GM12878 (cell line): Measurements from ENCODE around the gene CRAT. TPM values are rescaled to one million over a fixed set of nuclear protein-coding genes. Genes with fewer than 3 reads are reported as not detected.

ENCODE experiments used
- ATAC-seq: fragments of 200-7000 bp; cut with Tn5 transposase; 3 replicates; pipeline ENCODE4 v1.9.1; 2020; ENCODE audit warnings: mild to moderate bottlenecking, moderate library complexity
- BruUV-seq: library from RNA; stranded (reverse); fragments of 400-500 nt; replicated peaks from 2 replicates; lab custom pipeline; 2021; lab: Mats Ljungman, UMichigan
- CTCF ChIA-PET: fragments of 300-600 bp; sonication (Branson Sonifier 250); formaldehyde crosslinking; extraction: SDS; loops from one replicate; lab custom pipeline; 2021; ENCODE audit warnings: inconsistent platforms; lab: Yijun Ruan, JAX
- POLR2A ChIA-PET: fragments of 350-600 bp; formaldehyde crosslinking; extraction: SDS; loops from one replicate; lab custom pipeline; 2021; ENCODE audit warnings: inconsistent platforms; lab: Charles Lee
- RAD21 ChIA-PET: fragments of 300-600 bp; sonication (Branson Sonifier 250); formaldehyde crosslinking; loops from one replicate; lab custom pipeline; 2023; ENCODE audit warnings: antibody characterized with exemption; ENCODE audit not compliant: unreplicated experiment; lab: Charles Lee
- SMC1A ChIA-PET: fragments of 300-600 bp; sonication (Branson Sonifier 250); formaldehyde crosslinking; loops from one replicate; lab custom pipeline; 2023; ENCODE audit not compliant: unreplicated experiment, uncharacterized antibody; lab: Charles Lee
- DNase-seq: peaks from one replicate; pipeline ENCODE4 v3.0.0-alpha.2; 2011; ENCODE audit warnings: low read depth, low spot score
- FAIRE-seq: peaks from 3 replicates; lab custom pipeline; 2011; peaks lifted over from hg19 to GRCh38; lab: Jason Lieb, UNC
- H2AFZ ChIP-seq: 2 replicates; pipeline ENCODE4 v1.6.0; 2011; ENCODE audit warnings: low read depth, low read length, control low read depth; ENCODE audit not compliant: control insufficient read depth
- H3K27ac ChIP-seq: 2 replicates; pipeline ENCODE4 v1.5.1; 2011; ENCODE audit warnings: control low read depth; ENCODE audit not compliant: control insufficient read depth, insufficient read depth
- H3K27me3 ChIP-seq, 2 experiments: replicated peaks in 1 of 2; 2 replicates each; pipeline versions ENCODE4 v1.6.0 to v1.6.1; 2011; ENCODE audit warnings: low read length in 1 of 2; ENCODE audit not compliant: control insufficient read depth in 2 of 2, insufficient read depth in 2 of 2
- H3K36me3 ChIP-seq, 2 experiments: 2 replicates each; pipeline ENCODE4 v1.5.1; 2011; ENCODE audit warnings: low read length in 1 of 2; ENCODE audit not compliant: control insufficient read depth in 2 of 2, insufficient read depth in 2 of 2
- H3K4me1 ChIP-seq: 2 replicates; pipeline ENCODE4 v1.6.1; 2011; ENCODE audit warnings: mild to moderate bottlenecking, low read length, moderate library complexity, mixed read lengths; ENCODE audit not compliant: control insufficient read depth, insufficient read depth
- H3K4me2 ChIP-seq: 2 replicates; pipeline ENCODE4 v1.6.0; 2011; ENCODE audit warnings: control low read depth; ENCODE audit not compliant: control insufficient read depth, insufficient read depth
- H3K4me3 ChIP-seq: fragments of 200-600 bp; sonication (generic); 2 replicates; pipeline ENCODE4 v1.5.1; 2016
- H3K79me2 ChIP-seq: 2 replicates; pipeline ENCODE4 v1.6.0; 2011; ENCODE audit warnings: low read length; ENCODE audit not compliant: control insufficient read depth, insufficient read depth
- H3K9ac ChIP-seq: 2 replicates; pipeline ENCODE4 v1.8.0; 2011; ENCODE audit warnings: low read length, control low read depth, mixed read lengths; ENCODE audit not compliant: control insufficient read depth, insufficient read depth
- H3K9me3 ChIP-seq: replicated peaks from 3 replicates; pipeline ENCODE4 v1.5.1; 2011; ENCODE audit warnings: mild to moderate bottlenecking, low read length; ENCODE audit not compliant: control insufficient read depth, insufficient read depth
- H4K20me1 ChIP-seq: 2 replicates; pipeline ENCODE4 v1.6.0; 2011; ENCODE audit not compliant: control insufficient read depth, insufficient read depth
- EZH2 ChIP-seq: IDR thresholded peaks from 2 replicates; pipeline ENCODE4 v1.6.1; 2012; ENCODE audit warnings: low read depth, mild to moderate bottlenecking, control low read depth, inconsistent platforms, low read length, borderline replicate concordance; ENCODE audit not compliant: control insufficient read depth
- IRF4 ChIP-seq: IDR thresholded peaks from 2 replicates; pipeline ENCODE4 v1.6.1; 2011; ENCODE audit warnings: low read depth, low read length
- JUND ChIP-seq: IDR thresholded peaks from 2 replicates; pipeline ENCODE4 v1.6.1; 2012; ENCODE audit warnings: low read depth, mild to moderate bottlenecking, low read length, improper control_type of control experiment, moderate library complexity
- NFXL1 ChIP-seq: fragments of 450-650 bp; IDR thresholded peaks from 2 replicates; pipeline ENCODE4 v1.6.1; 2017; ENCODE audit warnings: antibody characterized with exemption, mild to moderate bottlenecking, borderline replicate concordance
- NR2C2 ChIP-seq: IDR thresholded peaks from 2 replicates; pipeline ENCODE4 v1.6.1; 2011; ENCODE audit warnings: borderline replicate concordance, low read depth; ENCODE audit not compliant: control insufficient read depth, insufficient read length
- PAX5 ChIP-seq: IDR thresholded peaks from 2 replicates; pipeline ENCODE4 v1.6.1; 2011; ENCODE audit warnings: low read depth, low read length, borderline replicate concordance
- RAD51 ChIP-seq: fragments of 450-650 bp; IDR thresholded peaks from 2 replicates; pipeline ENCODE4 v1.6.1; 2016; ENCODE audit warnings: moderate library complexity, mild to moderate bottlenecking, inconsistent platforms
- RELA ChIP-seq: fragments of 450-650 bp; IDR thresholded peaks from 2 replicates; pipeline ENCODE4 v1.8.0; 2014; ENCODE audit warnings: borderline replicate concordance; ENCODE audit not compliant: partially characterized antibody
- TCF12 ChIP-seq: IDR thresholded peaks from 2 replicates; pipeline ENCODE4 v1.6.1; 2011; ENCODE audit warnings: low read depth, mild to moderate bottlenecking, low read length
- TCF7 ChIP-seq: IDR thresholded peaks from 2 replicates; pipeline ENCODE4 v1.6.1; 2014; ENCODE audit warnings: antibody characterized with exemption, borderline replicate concordance
- YY1 ChIP-seq: IDR thresholded peaks from 2 replicates; pipeline ENCODE4 v1.6.1; 2011; ENCODE audit warnings: low read depth, mild to moderate bottlenecking, low read length
- ZNF274 ChIP-seq: IDR thresholded peaks from one replicate; pipeline ENCODE4 v1.8.0; 2011; ENCODE audit not compliant: insufficient read length, insufficient read depth
- WGBS: methylation state at CpG from one replicate; pipeline ENCODE4 v1.1.6; 2016; ENCODE audit warnings: low lambda C conversion rate; ENCODE audit not compliant: insufficient replicate concordance, insufficient coverage; ENCODE audit errors: missing lambda C conversion rate; 5-methylcytosine and 5-hydroxymethylcytosine counted together
- in situ Hi-C: fragments of 300-500 bp; cut with MboI; formaldehyde crosslinking; loops from 9 replicates; pipeline ENCODE4 v1.14.3; 2018; ENCODE audit warnings: mixed read lengths
- intact Hi-C: fragments of 100-400 bp; cut with micrococcal nuclease; formaldehyde crosslinking; loops from one replicate; pipeline ENCODE4 v1.14.2; 2022; ENCODE audit not compliant: unreplicated experiment
- polyA plus RNA-seq, 11 experiments: library from polyadenylated mRNA; depleted of rRNA in 4 of 11; unstranded in 6 of 11; stranded (reverse) in 5 of 11; fragments of >200 nt; fragmentation: Nextera tagmentation in 4 of 11; fragmentation: Illumina TruSeq in 1 of 11; extraction: Ambion mirVana in 4 of 11; extraction: Trizol in 1 of 11; gene quantifications; 1 replicate in 1 of 11; 2 replicates in 10 of 11; pipeline versions ENCODE4 v1.2.1 to v1.2.3, GENCODE V29; 2011 to 2016; ENCODE audit warnings: inconsistent platforms in 2 of 11, missing spikeins in 2 of 11, low read depth in 1 of 11
- total RNA-seq, 4 experiments: library from RNA; depleted of rRNA in 3 of 4; stranded (reverse); fragments of >200 nt in 3 of 4; fragmentation: Illumina TruSeq in 1 of 4; extraction: Trizol in 1 of 4; gene quantifications; 2 replicates each; pipeline versions ENCODE4 v1.2.1 to v1.2.3, GENCODE V29; 2013 to 2021
- TF ChIP-seq, protein P1 (sequence below): fragments of 150-350 bp; IDR thresholded peaks from 2 replicates; pipeline ENCODE4 v1.6.1; 2014; ENCODE audit warnings: mild to moderate bottlenecking, low read depth, low read length
- TF ChIP-seq, protein P2 (sequence below): fragments of 450-650 bp; IDR thresholded peaks from 2 replicates; pipeline ENCODE4 v1.6.1; 2018; ENCODE audit warnings: borderline replicate concordance, mild to moderate bottlenecking; ENCODE audit not compliant: partially characterized antibody
- TF ChIP-seq, protein P3 (sequence below): fragments of 450-650 bp; IDR thresholded peaks from 2 replicates; pipeline ENCODE4 v1.6.1; 2017; ENCODE audit warnings: mild to moderate bottlenecking

The CRAT gene
- total and polyA plus RNA-seq, 10 of the 15 experiments (the other 5 are each of a cell fraction or from before 2014, with no cell fraction given) = 0.10 to 3.4 (median 1.8) TPM

DNA sequence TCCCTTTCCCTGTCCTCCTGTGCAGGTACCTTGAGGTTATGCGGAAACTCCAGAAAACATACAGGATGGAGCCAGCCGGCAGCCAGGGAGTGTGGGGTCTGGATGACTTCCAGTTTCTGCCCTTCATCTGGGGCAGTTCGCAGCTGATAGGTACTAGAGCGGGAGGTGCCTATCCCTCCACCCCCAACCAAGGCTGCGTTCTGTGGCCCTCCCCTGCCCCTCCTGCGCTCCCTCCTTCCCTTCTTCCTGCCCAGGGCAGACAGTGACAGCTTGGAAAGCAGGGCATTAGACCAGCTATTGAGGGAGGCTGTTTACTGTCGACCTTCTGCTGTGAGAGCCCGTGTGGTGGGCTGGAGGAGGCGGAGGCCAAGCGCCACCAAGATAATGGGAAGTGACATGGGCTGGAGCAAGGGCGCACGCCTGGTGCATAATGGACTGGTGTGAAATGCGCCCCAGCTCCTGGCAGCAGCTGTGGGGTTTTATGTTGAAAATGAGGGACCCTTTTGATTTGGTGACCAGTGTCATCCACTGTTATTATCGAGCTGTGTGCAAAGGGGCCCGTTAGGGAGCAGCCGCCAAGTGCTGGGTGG, 25.9 kb upstream of the CRAT start (continued):
- no peak for TF ChIP-seq TCF12

DNA sequence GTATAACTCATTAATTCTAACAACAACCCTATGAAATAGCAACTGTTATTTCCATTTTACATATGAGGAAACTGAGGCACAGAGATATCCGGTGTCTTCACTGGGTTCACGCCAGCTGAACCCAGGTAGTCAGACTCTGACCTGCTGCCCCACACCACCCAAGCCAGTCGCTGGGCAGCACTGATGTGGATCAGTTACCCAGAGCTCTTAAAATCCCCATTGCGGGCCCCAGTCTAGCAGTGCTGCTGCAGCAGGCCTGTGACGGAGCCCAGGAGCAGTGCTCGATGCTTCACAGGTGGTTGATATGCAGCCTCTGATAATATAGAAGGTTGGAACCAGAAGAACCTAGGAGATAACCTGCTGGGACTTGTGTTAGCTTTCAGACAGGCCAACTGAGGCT, 24.9 kb upstream of the CRAT start:
- no peak overlapping the region for H2AFZ ChIP-seq
- H3K79me2 ChIP-seq = no peaks in the 10 kb centered on the region
- SMC1A ChIA-PET = interaction anchor here (1.2 kb wide), 1 partner anchor 49 kb away, joined by 3 read pairs; no protein-coding TSS in a partner anchor
- in situ Hi-C loops = no loop called here
- POLR2A ChIA-PET = no interaction called here
- RAD21 ChIA-PET = interaction anchor here (1.1 kb wide), 1 partner anchor 474 kb away, joined by 4 read pairs; no protein-coding TSS in a partner anchor
- 78% methylated on average over 6 of the region's 6 CpGs for WGBS
- H3K36me3 ChIP-seq = peaks cover 11 to 26% of the 10 kb centered on the region in 2 experiments
- H3K27ac ChIP-seq = no peak overlapping the region
- FAIRE-seq (no peak), DNase-seq (no peak), ATAC-seq (no peak)
- H3K4me3 ChIP-seq = no peak overlapping the region
- H3K4me2 ChIP-seq = no peak overlapping the region
- TF ChIP-seq, protein P1, sequence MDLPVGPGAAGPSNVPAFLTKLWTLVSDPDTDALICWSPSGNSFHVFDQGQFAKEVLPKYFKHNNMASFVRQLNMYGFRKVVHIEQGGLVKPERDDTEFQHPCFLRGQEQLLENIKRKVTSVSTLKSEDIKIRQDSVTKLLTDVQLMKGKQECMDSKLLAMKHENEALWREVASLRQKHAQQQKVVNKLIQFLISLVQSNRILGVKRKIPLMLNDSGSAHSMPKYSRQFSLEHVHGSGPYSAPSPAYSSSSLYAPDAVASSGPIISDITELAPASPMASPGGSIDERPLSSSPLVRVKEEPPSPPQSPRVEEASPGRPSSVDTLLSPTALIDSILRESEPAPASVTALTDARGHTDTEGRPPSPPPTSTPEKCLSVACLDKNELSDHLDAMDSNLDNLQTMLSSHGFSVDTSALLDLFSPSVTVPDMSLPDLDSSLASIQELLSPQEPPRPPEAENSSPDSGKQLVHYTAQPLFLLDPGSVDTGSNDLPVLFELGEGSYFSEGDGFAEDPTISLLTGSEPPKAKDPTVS = no peak
- TF ChIP-seq RAD51 = no peak
- no peak for TF ChIP-seq JUND
- TF ChIP-seq RELA = no peak
- no peak for TF ChIP-seq YY1
- TF ChIP-seq, protein P2, sequence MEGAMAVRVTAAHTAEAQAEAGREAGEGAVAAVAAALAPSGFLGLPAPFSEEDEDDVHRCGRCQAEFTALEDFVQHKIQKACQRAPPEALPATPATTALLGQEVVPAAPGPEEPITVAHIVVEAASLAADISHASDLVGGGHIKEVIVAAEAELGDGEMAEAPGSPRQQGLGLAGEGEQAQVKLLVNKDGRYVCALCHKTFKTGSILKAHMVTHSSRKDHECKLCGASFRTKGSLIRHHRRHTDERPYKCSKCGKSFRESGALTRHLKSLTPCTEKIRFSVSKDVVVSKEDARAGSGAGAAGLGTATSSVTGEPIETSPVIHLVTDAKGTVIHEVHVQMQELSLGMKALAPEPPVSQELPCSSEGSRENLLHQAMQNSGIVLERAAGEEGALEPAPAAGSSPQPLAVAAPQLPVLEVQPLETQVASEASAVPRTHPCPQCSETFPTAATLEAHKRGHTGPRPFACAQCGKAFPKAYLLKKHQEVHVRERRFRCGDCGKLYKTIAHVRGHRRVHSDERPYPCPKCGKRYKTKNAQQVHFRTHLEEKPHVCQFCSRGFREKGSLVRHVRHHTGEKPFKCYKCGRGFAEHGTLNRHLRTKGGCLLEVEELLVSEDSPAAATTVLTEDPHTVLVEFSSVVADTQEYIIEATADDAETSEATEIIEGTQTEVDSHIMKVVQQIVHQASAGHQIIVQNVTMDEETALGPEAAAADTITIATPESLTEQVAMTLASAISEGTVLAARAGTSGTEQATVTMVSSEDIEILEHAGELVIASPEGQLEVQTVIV = no peak
- no peak for TF ChIP-seq ZNF274
- no peak for TF ChIP-seq EZH2
- no peak for TF ChIP-seq TCF7
- TF ChIP-seq, protein P3, sequence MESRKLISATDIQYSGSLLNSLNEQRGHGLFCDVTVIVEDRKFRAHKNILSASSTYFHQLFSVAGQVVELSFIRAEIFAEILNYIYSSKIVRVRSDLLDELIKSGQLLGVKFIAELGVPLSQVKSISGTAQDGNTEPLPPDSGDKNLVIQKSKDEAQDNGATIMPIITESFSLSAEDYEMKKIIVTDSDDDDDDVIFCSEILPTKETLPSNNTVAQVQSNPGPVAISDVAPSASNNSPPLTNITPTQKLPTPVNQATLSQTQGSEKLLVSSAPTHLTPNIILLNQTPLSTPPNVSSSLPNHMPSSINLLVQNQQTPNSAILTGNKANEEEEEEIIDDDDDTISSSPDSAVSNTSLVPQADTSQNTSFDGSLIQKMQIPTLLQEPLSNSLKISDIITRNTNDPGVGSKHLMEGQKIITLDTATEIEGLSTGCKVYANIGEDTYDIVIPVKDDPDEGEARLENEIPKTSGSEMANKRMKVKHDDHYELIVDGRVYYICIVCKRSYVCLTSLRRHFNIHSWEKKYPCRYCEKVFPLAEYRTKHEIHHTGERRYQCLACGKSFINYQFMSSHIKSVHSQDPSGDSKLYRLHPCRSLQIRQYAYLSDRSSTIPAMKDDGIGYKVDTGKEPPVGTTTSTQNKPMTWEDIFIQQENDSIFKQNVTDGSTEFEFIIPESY = no peak
- TF ChIP-seq IRF4 = no peak
- no peak for TF ChIP-seq NR2C2
- no peak for TF ChIP-seq PAX5
- TF ChIP-seq NFXL1 = no peak
- H3K9ac ChIP-seq = no peak overlapping the region
- H3K27me3 ChIP-seq = no peaks in the 10 kb centered on the region
- intact Hi-C loops = loop anchor here (5.0 kb wide), 1 partner anchor 647 kb away; no protein-coding TSS in a partner anchor
- no peaks in the 10 kb centered on the region for H4K20me1 ChIP-seq
- BruUV-seq = no TSS peak
- H3K4me1 ChIP-seq = peaks cover 13% of the 10 kb centered on the region
- CTCF ChIA-PET = interaction anchor here (1.0 to 11.5 kb wide), 5 partner anchors 7 to 489 kb away, joined by 3 to 194 read pairs (median 70); partner anchors contain the start of gene NTMT1
- H3K9me3 ChIP-seq = no peaks in the 10 kb centered on the region
